ENCODE measurements around the gene KNSTRN.

GRCh38 chr15:40414816-40415215 lies 32.3 kb downstream of the KNSTRN start:
- TF ChIP-seq EZH2 (IDR thresholded peaks at IDR 0.05; ENCODE audit: low read length, missing control alignments), result no peak
- TF ChIP-seq, protein P1, sequence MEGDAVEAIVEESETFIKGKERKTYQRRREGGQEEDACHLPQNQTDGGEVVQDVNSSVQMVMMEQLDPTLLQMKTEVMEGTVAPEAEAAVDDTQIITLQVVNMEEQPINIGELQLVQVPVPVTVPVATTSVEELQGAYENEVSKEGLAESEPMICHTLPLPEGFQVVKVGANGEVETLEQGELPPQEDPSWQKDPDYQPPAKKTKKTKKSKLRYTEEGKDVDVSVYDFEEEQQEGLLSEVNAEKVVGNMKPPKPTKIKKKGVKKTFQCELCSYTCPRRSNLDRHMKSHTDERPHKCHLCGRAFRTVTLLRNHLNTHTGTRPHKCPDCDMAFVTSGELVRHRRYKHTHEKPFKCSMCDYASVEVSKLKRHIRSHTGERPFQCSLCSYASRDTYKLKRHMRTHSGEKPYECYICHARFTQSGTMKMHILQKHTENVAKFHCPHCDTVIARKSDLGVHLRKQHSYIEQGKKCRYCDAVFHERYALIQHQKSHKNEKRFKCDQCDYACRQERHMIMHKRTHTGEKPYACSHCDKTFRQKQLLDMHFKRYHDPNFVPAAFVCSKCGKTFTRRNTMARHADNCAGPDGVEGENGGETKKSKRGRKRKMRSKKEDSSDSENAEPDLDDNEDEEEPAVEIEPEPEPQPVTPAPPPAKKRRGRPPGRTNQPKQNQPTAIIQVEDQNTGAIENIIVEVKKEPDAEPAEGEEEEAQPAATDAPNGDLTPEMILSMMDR (conservative IDR thresholded peaks at IDR 0.05 in 1 of 2, IDR thresholded peaks at IDR 0.05 in 1 of 2; ENCODE audit: low read depth in 1 of 2, low read length in 2 of 2), result no peak
